ENCODE results near the gene DCLRE1B. TPM values are rescaled to one million over a fixed set of nuclear protein-coding genes. Genes with fewer than 3 reads are reported as not detected.
A peak's percentile ranks its signal among the peaks of the same experiment; 100 is the strongest.

The DCLRE1B gene
- total RNA-seq, 1 donor from 2014 or later: 8.0 TPM

- H3K36me3 ChIP-seq: peaks cover 5% of the 10 kb centered on the region
- no peaks in the 10 kb centered on the region for H3F3A ChIP-seq (ENCODE audit: low read depth)
- TF ChIP-seq EZH2 (IDR thresholded peaks at IDR 0.05) (no peak), CTCF (IDR thresholded peaks at IDR 0.05) (no peak)
- no peaks in the 10 kb centered on the region for H3K79me2 ChIP-seq (ENCODE audit: low read depth)
- H3K36me3 Mint-ChIP-seq: peaks cover 47% of the 10 kb centered on the region
- no peak for DNase-seq (ENCODE audit: low spot score)
- H3K9me3 ChIP-seq (ENCODE audit: low read depth): no peaks in the 10 kb centered on the region
- no peak overlapping the region for H3K9ac ChIP-seq
- H3K27ac Mint-ChIP-seq: no peak overlapping the region
- H3K4me3 Mint-ChIP-seq: no peak overlapping the region
- H4K20me1 ChIP-seq (ENCODE audit: low read depth): no peaks in the 10 kb centered on the region
- no peak overlapping the region for H3K27ac ChIP-seq
- no peak overlapping the region for H3K4me3 ChIP-seq
- no peaks in the 10 kb centered on the region for H3K27me3 ChIP-seq
- H3K4me1 ChIP-seq: no peaks in the 10 kb centered on the region
- H3K4me1 Mint-ChIP-seq: peaks cover 6% of the 10 kb centered on the region
- H3K4me2 ChIP-seq: no peak overlapping the region
- H3K27me3 Mint-ChIP-seq (ENCODE audit: insufficient read depth, low read depth): no peaks in the 10 kb centered on the region
- H3K9me3 Mint-ChIP-seq: no peaks in the 10 kb centered on the region
- no peak overlapping the region for H2AFZ ChIP-seq (replicated peaks)
These were observed 52.9 kb downstream of the DCLRE1B start for GRCh38 chr1:113957984-113958383.

DNA sequence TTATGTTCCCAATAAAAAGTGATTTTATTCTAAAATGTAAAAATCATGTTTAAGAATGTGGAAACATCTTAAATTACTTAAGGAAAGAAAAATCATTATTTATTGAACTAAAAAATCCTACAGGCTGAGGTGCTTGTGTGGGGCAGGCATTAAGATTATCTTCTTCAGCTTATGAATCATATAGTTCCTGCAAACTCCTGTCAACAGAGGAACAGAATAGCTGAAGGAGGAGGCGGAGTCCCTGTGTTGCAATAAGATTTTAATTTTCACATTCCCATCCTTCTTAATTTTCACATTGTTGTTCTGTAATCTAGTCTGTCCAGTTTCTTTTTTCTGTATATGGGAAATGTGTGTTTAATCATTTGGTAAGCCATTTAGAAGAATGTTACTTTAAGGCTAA lies 53.6 kb downstream of the DCLRE1B start:
- H3K9me3 ChIP-seq (ENCODE audit: low read depth): no peaks in the 10 kb centered on the region
- no peak overlapping the region for H3K4me3 ChIP-seq
- no peak overlapping the region for H3K9ac ChIP-seq
- H3F3A ChIP-seq (ENCODE audit: low read depth): no peaks in the 10 kb centered on the region
- no peak overlapping the region for H3K4me2 ChIP-seq
- no peak overlapping the region for H3K4me3 Mint-ChIP-seq
- H3K79me2 ChIP-seq (ENCODE audit: low read depth): no peaks in the 10 kb centered on the region
- H3K27ac ChIP-seq: no peak overlapping the region
- peaks cover 10% of the 10 kb centered on the region for H3K4me1 Mint-ChIP-seq
- no peaks in the 10 kb centered on the region for H3K27me3 Mint-ChIP-seq (ENCODE audit: insufficient read depth, low read depth)
- H2AFZ ChIP-seq (replicated peaks): no peak overlapping the region
- H3K27ac Mint-ChIP-seq: no peak overlapping the region
- TF ChIP-seq CTCF (IDR thresholded peaks at IDR 0.05) (no peak), EZH2phosphoT487 (IDR thresholded peaks at IDR 0.05) (no peak), EZH2 (IDR thresholded peaks at IDR 0.05) (no peak)
- no peak for DNase-seq (ENCODE audit: low spot score)
- H3K36me3 Mint-ChIP-seq: peaks cover 52% of the 10 kb centered on the region
- H3K4me1 ChIP-seq: no peaks in the 10 kb centered on the region
- H4K20me1 ChIP-seq (ENCODE audit: low read depth): no peaks in the 10 kb centered on the region
- no peaks in the 10 kb centered on the region for H3K9me3 Mint-ChIP-seq
- H3K36me3 ChIP-seq: peaks cover 5% of the 10 kb centered on the region
- no peaks in the 10 kb centered on the region for H3K27me3 ChIP-seq

DNA sequence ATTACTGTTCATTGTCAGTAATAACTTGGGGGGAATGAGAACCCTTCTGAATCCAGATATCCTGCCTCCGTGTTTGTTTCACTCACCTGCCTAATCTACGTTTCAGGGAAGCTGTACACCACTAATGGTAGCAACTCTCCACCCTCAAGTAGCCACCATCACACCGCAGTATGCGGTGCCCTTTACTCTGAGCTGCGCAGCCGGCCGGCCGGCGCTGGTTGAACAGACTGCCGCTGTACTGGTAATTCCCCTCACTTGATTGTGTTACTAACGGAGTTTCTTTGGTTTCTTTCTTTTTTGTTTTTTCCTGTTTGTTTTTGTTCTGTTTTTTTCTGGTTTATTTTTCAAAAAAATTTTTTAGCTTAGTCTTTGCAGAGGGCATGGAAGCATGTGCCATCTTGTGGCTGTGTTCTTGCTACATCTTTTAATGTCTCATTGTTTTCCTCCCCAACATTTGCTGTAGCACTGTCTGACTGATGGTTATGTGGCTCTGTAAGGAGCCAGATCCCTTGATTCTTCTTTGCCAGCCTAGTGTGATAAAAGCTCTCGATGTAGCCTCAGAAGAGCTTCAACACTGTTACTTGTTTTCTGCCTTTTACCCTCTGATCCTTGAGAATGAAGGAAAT lies 58.3 kb downstream of the DCLRE1B start:
- H2AFZ ChIP-seq (replicated peaks): no peak overlapping the region
- no peak overlapping the region for H3K4me2 ChIP-seq
- no peaks in the 10 kb centered on the region for H3K4me1 ChIP-seq
- H3K27ac ChIP-seq: peak overlapping the region; percentile 31
- Mint-ChIP-seq H3K9me3 (peaks cover 2% of the 10 kb centered on the region), H3K36me3 (peaks cover 61% of the 10 kb centered on the region), H3K4me1 (peaks cover 24% of the 10 kb centered on the region), H3K27ac (peak overlapping the region; percentile 12), H3K4me3 (no peak overlapping the region), H3K27me3 (ENCODE audit: insufficient read depth, low read depth) (no peaks in the 10 kb centered on the region)
- H3K27me3 ChIP-seq: no peaks in the 10 kb centered on the region
- H3F3A ChIP-seq (ENCODE audit: low read depth): no peaks in the 10 kb centered on the region
- H3K36me3 ChIP-seq: peaks cover 27% of the 10 kb centered on the region
- DNase-seq (ENCODE audit: low spot score): no peak
- no peaks in the 10 kb centered on the region for H4K20me1 ChIP-seq (ENCODE audit: low read depth)
- TF ChIP-seq EZH2 (IDR thresholded peaks at IDR 0.05) (no peak), CTCF (IDR thresholded peaks at IDR 0.05) (peak; percentile 30), EZH2phosphoT487 (IDR thresholded peaks at IDR 0.05) (no peak)
- H3K79me2 ChIP-seq (ENCODE audit: low read depth): no peaks in the 10 kb centered on the region
- H3K9ac ChIP-seq: no peak overlapping the region
- no peaks in the 10 kb centered on the region for H3K9me3 ChIP-seq (ENCODE audit: low read depth)
- H3K4me3 ChIP-seq: no peak overlapping the region

Other genes with a start within 250 kb of the DCLRE1B start
- gene PHTF1, start 145.8 kb upstream of the DCLRE1B start, total RNA-seq (ENCODE audit: low replicate concordance): 50.7 and 76.8 TPM in 2 replicates
- gene RSBN1, start 92.8 kb upstream of the DCLRE1B start, total RNA-seq (ENCODE audit: low replicate concordance): 30.2 and 40.1 TPM in 2 replicates
- not detected in 2 replicates for gene PTPN22, start 33.6 kb upstream of the DCLRE1B start, total RNA-seq (ENCODE audit: low replicate concordance)
- 0.04 and 0.31 TPM in 2 replicates for gene BCL2L15, start 17.7 kb upstream of the DCLRE1B start, total RNA-seq (ENCODE audit: low replicate concordance)
- 13.1 and 27.7 TPM in 2 replicates for gene AP4B1, start 527 bp upstream of the DCLRE1B start, total RNA-seq (ENCODE audit: low replicate concordance)
- gene HIPK1, start 24.0 kb downstream of the DCLRE1B start, total RNA-seq (ENCODE audit: low replicate concordance): 37.1 and 41.3 TPM in 2 replicates
- gene OLFML3, start 74.1 kb downstream of the DCLRE1B start, total RNA-seq (ENCODE audit: low replicate concordance): 13.4 and 19.3 TPM in 2 replicates
- gene SYT6, start 248.5 kb downstream of the DCLRE1B start, total RNA-seq (ENCODE audit: low replicate concordance): 8.1 and 13.6 TPM in 2 replicates